ENCODE measurements around the gene ITGB6.
"Not testable (repeated sequence)": the region's sequence is repeated elsewhere in the genome, so short reads cannot be mapped to it uniquely, and the experiment has no call there.

Gene ITGB6

GRCh38 chr2:160194351-160194750, 5.7 kb downstream of the ITGB6 start:
- in situ Hi-C loops (cut with MboI; ENCODE audit: low sequenced_read_pairs): no loop called here

GRCh38 chr2:160181146-160181836, 18.8 kb downstream of the ITGB6 start:
- in situ Hi-C loops (cut with MboI; ENCODE audit: low sequenced_read_pairs): not testable (repeated sequence)

GRCh38 chr2:160180690-160181089, 19.4 kb downstream of the ITGB6 start:
- in situ Hi-C loops (cut with MboI; ENCODE audit: low sequenced_read_pairs): not testable (repeated sequence)

GRCh38 chr2:160180172-160180571, 19.9 kb downstream of the ITGB6 start:
- in situ Hi-C loops (cut with MboI; ENCODE audit: low sequenced_read_pairs): no loop called here

DNA sequence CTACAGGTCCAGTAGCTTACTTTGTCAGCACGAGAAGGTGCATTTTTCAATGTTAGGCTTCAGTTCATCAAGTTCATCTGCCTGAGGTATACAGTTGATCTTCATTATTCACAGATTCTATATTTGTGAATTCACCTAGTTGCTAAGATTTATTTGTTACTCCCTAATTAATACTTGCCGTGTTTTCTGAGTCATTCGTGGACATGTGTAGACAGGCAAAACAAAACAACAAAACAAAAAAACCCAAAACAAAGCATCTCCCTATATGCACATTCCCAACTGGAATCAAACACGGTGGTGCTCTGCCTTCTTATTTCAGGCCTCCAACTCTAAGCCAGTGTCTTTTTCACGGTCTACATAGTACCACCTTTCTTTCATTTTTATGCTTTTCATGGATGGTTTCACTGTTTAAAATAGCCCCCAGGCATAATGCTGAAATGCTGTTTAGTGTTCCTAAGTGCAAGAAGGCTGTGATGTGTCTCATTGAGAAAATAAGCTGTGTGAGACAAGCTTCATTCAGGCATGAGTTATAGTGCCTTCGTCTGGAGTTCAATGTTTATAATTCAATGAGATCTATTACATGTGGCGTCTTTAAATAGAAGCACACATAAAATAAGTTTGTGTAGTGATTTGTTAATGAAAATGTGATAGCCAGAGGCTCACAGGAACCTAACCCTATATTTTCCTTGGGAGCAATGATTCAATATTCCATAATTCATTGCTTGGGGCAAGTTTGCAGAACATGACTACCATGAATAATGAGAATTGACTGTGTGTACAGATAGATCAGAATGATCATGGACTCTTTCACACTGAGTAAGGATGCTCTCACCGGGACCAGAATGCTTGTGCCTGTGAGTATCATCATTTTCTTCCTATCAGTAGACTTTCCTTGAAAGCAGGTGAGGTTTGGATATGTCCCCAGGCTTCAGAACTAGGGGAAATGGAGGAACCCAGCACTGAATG, 24.6 kb downstream of the ITGB6 start:
- in situ Hi-C loops (cut with MboI; ENCODE audit: low sequenced_read_pairs): no loop called here

- in situ Hi-C loops (cut with MboI; ENCODE audit: low sequenced_read_pairs): no loop called here
Observed at GRCh38 chr2:160174322-160174721, 25.8 kb downstream of the ITGB6 start.

DNA sequence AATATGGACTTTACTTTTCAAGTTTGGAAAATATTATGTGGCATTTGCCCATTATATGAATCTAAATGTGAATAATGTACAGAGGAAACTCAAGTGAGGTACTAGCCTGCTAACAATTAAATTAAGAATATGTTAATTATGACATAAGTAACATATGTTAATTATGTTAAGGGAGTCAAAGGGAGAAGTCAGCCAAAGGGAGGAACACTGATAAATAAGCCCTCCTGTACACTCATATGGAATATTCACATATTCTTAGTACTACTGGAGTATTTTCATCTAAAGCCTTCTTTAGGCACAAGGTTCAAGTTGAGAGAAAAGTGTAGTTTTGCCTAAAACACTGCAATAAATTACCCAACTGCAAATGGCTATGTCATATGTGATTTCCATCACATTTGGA, 30.1 kb downstream of the ITGB6 start:
- in situ Hi-C loops (cut with MboI; ENCODE audit: low sequenced_read_pairs): no loop called here

DNA sequence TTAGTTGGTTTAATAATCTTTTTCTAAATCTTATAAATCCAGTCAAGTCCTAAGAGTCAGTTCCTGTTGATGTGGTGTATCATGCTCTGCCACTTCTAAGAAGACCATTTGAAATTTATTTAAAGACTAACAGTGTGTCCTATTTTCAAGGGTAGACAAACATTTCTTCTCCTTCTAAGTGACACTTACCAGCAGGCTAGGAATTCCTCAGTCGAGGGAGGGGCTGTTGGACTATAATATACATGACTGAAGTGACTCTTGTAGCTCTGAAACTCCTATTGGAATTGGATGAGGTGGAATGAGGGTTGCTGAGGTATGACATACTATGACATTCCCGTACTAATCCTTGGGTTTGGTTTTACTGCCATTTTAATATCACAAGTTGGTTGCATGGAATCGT, 30.6 kb downstream of the ITGB6 start:
- in situ Hi-C loops (cut with MboI; ENCODE audit: low sequenced_read_pairs): no loop called here

DNA sequence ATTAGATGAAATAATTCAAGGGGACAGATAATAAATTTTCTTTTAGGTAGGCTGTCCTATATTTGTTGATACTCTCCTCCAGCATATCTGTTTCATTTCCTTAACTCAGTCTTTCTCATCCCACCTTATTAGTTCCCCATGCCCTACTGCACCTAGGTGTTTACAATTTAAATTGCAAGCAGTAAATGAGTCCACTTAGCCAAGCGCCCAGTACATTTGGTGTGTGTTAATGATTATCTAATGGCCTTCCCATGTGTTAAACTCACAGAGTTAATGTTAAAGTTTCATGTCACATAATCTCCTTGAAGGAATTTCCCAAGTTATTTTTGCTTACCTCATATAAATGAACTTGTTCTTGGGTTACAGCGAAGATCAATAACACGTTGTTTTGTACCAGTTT, 31.2 kb downstream of the ITGB6 start:
- in situ Hi-C loops (cut with MboI; ENCODE audit: low sequenced_read_pairs): no loop called here

GRCh38 chr2:160167089-160167740, 32.9 kb downstream of the ITGB6 start:
- in situ Hi-C loops (cut with MboI; ENCODE audit: low sequenced_read_pairs): no loop called here

- in situ Hi-C loops (cut with MboI; ENCODE audit: low sequenced_read_pairs): no loop called here
Observed at GRCh38 chr2:160165996-160166395, 34.1 kb downstream of the ITGB6 start.

DNA sequence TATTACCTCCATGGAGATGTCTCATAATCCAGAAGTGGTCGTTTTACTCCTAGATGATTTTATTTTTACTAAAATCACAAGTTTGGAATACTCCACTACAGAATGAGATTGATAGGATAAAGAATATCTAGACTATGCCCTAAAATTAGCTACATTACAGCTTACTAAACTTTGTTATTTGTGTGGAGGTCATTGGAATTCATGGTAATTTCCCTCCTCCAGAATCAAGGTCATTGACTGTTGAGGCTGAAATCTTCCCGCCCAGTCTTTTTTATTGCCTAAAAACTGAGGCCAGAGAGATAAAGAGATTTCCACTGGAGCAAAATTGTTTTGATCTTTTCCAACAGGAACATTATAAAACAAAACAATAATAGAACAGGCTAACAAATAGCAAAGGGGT, 35.0 kb downstream of the ITGB6 start:
- in situ Hi-C loops (cut with MboI; ENCODE audit: low sequenced_read_pairs): no loop called here

- in situ Hi-C loops (cut with MboI; ENCODE audit: low sequenced_read_pairs): no loop called here
Observed at GRCh38 chr2:160157861-160158829, 41.9 kb downstream of the ITGB6 start.

DNA sequence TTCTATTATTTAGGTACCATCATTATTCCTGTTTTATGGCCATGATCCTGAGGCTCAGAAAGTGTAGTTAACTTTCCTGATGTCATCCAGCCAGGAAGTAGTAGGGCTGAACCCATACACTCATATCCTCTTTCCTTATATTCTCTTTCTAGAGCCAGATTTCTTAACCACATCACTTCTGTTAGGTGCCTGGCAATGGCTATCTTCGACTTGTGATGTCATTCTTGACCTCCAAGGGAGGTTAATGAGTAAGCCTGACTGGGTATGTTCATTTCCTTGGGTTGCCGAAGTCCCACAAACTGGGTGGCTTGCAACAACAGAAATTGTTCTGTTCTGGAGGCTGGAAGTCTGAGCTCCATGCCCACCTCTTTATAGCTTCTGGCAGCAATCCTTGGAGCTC, 43.4 kb downstream of the ITGB6 start:
- in situ Hi-C loops (cut with MboI; ENCODE audit: low sequenced_read_pairs): no loop called here

- in situ Hi-C loops (cut with MboI; ENCODE audit: low sequenced_read_pairs): no loop called here
Observed at GRCh38 chr2:160156100-160156499, 44.0 kb downstream of the ITGB6 start.

GRCh38 chr2:160148419-160148818, 51.7 kb downstream of the ITGB6 start:
- in situ Hi-C loops (cut with MboI; ENCODE audit: low sequenced_read_pairs): not testable (repeated sequence)

GRCh38 chr2:160145471-160145870, 54.6 kb downstream of the ITGB6 start:
- in situ Hi-C loops (cut with MboI; ENCODE audit: low sequenced_read_pairs): no loop called here

GRCh38 chr2:160144280-160144990, 55.6 kb downstream of the ITGB6 start:
- in situ Hi-C loops (cut with MboI; ENCODE audit: low sequenced_read_pairs): no loop called here

GRCh38 chr2:160142472-160142871, 57.6 kb downstream of the ITGB6 start:
- in situ Hi-C loops (cut with MboI; ENCODE audit: low sequenced_read_pairs): no loop called here

DNA sequence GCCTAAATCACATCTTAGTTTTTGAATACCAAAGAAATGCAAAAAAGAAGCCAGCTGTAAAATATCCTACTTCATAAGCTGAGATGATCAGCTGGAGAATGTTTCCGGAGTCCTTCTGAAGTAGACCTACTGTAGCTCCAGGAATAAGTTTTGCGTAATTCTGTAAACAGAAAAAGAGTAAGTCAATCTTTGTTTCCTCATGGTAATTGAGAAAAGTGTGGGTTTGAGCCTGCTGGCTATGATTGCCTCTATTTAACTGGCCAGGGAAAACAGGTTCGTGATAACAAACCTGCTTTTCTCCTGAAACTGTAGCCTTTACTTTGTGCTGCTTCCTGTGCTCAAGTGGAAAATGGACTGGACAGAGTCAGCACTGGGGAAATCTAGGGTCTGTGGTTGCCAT, 58.2 kb downstream of the ITGB6 start:
- in situ Hi-C loops (cut with MboI; ENCODE audit: low sequenced_read_pairs): no loop called here

Measured in hTERT RPE-1 (cell line).